ENCODE data around the gene PDZD4.

- TF ChIP-seq CTCF (conservative IDR thresholded peaks at IDR 0.05; ENCODE audit: low read depth, low read length) (no peak), RFX5 (IDR thresholded peaks at IDR 0.05; ENCODE audit: low read depth, low read length) (no peak), MAZ (IDR thresholded peaks at IDR 0.05; ENCODE audit: borderline replicate concordance, low read depth, low read length) (no peak), RCOR1 (IDR thresholded peaks at IDR 0.05; ENCODE audit: insufficient replicate concordance, low read length) (no peak), SMC3 (IDR thresholded peaks at IDR 0.05; ENCODE audit: low read depth, low read length) (no peak), FOS (IDR thresholded peaks at IDR 0.05; ENCODE audit: low read depth, low read length) (no peak), BHLHE40 (IDR thresholded peaks at IDR 0.05; ENCODE audit: low read depth, low read length) (no peak), ELK1 (IDR thresholded peaks at IDR 0.05; ENCODE audit: borderline replicate concordance, low read depth, low read length) (no peak), USF2 (IDR thresholded peaks at IDR 0.05; ENCODE audit: low read depth, low read length) (no peak), NFE2L2 (IDR thresholded peaks at IDR 0.05; ENCODE audit: low read depth, low read length) (no peak), POLR2A (IDR thresholded peaks at IDR 0.05; ENCODE audit: low read depth, low read length) (no peak), MXI1 (IDR thresholded peaks at IDR 0.05; ENCODE audit: borderline replicate concordance, low read depth, low read length) (no peak), RAD21 (IDR thresholded peaks at IDR 0.05; ENCODE audit: low read length) (no peak)
Measured at GRCh38 chrX:153845842-153846241, 15.5 kb upstream of the PDZD4 start.

All from IMR-90 (cell line).